ENCODE measurements around the gene HLA-C. TPM values are rescaled to one million over a fixed set of nuclear protein-coding genes. Genes with fewer than 3 reads are reported as not detected.
"Not testable (repeated sequence)": the region's sequence is repeated elsewhere in the genome, so short reads cannot be mapped to it uniquely, and the experiment has no call there.

HLA-C gene
- total RNA-seq = 64.7 and 247 TPM in 2 replicates

DNA sequence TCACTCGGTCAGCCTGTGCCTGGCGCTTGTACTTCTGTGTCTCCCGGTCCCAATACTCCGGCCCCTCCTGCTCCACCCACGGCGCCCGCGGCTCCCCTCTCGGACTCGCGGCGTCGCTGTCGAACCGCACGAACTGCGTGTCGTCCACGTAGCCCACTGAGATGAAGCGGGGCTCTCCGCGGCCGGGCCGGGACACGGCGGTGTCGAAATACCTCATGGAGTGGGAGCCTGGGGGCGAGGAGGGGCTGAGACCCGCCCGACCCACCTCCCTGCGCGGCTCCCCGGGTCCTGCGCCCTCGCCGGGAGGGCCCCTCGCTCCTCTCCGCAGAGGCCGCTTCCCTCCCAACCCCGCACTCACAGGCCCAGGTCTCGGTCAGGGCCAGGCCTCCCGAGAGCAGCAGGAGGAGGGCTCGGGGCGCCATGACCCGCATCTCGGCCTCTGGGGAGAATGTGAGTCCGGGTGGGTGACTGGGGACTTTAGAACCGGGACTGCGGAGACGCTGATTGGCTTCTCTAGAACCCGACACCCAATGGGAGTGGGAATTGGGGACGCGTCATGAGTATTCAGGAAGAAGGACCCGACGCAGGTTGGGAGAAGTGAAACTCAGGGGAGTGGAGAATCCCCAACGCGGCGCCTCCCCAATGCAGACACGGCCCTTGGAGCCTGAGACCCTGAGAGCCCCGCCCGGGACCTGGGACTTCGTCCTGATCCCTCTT, at the start of gene HLA-C:
Gene HLA-C, minus strand, starts transcription at position 452 of the 717 bp plus-strand sequence. Its CDS starts 21 bp downstream, at position 431.
- DNase-seq (ENCODE audit: low read depth in 2 of 2) = peak; percentile 96

DNA sequence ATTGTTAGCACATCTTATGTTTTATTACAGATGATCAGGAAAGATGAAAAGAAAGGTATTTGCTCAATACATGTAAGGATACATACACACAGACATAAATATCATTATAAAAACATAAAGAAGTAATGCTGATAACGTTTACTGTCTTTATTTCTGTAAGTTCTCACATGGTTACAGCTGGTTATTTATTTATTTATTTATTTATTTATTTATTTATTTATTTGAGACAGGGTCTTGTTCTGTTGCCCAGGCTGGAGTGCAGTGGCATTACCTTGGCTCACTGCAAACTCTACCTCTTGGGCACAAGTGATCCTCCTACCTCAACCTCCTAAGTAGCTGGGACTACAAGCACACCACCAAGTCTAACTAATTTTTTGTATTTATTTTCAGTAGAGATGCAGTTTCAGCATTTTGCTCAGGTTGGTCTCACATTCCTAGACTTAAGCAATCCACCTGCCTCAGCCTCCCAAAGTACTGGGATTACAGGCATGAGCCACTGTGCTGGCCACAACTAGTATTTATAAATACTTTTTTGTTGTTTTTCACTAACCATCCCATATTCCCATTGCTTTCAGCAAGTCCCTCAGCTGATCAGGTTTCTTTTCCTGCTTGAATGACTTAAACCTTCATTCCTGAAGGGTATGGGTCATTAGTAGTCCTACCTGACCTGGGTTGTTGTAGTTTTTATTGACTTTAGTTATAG, 49.3 kb upstream of the HLA-C start:
- no peak for DNase-seq (ENCODE audit: low read depth in 2 of 2)

DNA sequence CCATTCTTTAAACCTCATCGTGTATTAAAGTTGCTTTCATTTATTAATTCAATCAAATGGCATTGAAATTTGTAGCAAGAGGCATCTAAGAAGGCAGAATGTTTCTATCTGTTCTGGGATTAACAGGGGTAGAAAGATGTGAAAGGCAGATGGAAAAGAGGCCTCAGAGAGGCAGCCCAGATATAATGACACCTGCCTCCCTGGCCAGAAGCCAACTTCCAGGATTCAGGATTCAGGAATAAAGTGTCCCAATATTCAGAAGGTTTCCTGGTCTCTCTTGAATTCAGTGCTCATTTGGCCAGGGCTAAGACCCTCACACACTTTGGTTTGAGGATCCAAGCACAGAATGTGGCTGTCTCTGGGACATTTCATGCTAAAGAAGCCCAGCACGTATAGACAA, 45.1 kb upstream of the HLA-C start:
- no peak for DNase-seq (ENCODE audit: low read depth in 2 of 2)

DNA sequence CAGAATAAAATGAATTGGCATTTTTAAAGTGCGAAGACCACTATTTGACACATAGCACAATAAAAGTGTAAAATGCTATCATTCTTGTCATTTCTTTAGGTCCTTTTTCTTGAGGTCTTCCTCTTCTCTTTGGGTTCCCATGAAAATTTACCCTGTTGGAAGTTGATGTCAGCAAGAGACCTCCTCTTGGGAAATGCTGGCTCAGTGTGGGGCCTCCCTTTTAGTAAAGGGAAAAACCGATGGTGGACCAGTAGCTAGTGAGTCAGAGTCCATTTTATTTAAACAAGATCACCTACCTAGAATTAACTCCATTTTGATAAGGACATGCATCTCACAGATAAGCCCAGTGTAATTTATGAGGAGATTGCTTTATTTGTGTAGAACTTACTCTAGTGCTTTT, 37.7 kb upstream of the HLA-C start:
- no peak for DNase-seq (ENCODE audit: low read depth in 2 of 2)

DNA sequence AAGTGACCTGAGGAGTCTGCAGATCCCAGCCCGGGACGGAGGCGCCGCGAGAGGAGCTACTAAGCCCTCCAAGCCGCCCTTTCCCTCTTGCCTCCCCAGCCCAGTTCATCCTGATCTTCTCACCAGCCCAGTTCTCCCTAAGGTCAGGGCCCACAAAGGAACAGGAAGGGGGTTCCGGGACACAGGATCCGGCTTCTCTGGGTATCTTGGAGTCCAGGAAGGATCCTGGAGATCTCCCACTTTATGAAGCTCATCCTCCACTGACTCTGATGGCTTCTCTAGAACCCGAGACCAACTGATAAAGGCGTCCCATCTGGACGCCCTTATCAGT, 36.9 kb upstream of the HLA-C start:
- no peak for DNase-seq (ENCODE audit: low read depth in 2 of 2)

DNA sequence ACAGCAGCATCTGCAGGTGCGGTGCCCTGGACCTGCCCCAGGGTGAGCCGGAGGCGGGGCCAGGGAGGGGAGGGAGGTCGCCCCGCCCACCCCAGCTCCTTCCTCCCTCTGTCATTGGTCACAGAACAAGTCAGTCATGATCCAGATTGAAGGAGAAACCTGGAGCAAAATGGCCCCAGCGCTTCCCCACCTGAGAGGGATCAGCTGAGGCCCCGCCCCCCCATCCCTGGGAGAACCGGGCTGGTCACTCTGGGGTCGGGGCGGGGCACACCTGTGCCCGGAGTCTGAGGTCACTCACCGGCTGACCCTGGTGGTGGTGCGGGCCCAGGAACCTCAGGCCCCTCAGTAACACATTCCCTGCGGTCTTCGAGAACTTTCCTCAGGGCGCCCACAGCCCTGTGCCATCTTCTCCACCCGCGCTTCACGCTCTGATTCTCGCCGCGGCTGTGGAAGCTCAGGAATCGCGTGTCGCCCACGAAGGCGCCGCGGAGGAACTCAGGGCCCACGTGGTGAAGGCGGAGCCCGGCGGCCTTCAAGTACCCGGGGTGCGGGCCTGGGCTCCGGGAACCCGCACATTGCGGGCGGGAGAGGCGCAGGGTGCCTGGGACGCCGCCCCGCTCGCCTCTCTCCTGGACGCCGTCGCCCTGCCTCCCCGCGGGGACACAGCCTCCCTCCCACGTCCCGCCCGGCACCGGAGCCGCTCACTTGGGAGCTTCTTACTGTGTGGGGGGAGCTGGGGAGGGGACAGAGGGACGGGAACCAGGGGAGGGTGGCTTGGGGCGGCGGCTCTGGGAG, 36.4 kb upstream of the HLA-C start:
- no peak for DNase-seq (ENCODE audit: low read depth in 2 of 2)

DNA sequence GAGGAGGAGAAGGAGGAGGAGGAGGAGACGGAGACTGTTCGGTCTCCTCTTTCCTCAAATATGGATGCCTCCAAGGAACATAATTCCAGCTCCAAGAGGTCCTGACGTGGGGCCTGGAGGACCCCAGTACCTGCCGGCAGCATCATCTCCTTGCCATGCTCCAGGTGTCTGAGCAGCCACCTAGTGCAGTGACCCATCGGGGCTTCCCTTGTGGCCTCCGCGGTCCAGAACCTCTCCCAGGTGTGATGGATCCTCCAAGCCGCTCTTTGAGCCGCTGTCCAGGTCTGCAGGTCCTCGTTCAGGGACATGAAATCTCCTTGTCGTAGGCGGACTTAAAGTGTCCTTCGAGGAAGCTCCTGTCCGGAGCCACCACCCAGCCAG, 35.8 kb upstream of the HLA-C start:
- DNase-seq (ENCODE audit: low read depth in 2 of 2) = no peak

DNA sequence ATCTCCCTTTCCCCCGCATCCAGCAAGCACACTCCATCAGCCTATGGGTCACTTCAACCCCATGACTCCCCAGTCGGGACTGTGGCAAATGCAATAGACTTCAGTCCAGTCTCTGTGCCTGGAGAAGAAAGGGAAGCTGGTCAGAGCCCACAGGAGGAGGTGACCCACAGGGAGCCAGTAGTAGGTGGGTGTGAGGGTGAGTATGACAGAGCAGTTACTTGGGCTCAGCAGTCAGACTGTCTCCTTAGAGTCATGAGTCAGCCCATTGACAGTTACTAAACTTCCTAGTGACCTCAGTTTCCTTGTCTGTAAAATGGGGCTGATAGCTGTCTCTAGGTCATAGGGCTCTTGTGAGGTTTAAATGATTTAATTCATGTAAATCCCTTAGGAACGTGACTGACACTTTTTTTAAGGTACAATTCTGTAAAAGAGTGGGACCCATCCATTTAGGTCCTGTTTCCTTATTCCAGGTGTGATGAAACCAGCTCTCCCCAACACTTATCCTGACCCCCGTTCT, 33.9 kb upstream of the HLA-C start:
- no peak for DNase-seq (ENCODE audit: low read depth in 2 of 2)

DNA sequence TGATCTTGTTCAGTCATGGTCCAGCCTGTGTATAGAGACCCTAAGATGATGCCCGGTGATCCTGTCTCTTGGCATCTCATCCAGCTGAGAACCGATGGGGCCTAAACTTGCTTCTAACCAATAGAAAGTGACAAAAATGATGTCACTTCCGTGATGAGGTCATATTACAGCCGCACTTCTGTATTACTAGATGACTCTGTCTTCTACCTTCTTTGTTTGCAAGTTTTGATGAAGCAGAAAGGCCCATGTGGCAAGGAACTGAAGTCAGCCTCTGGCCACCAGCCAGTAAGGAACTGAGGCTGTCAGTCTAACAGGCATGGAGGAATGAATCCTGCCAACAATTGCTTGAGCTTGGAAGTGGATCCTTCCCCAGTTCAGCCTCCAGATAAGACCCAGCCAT, 32.8 kb upstream of the HLA-C start:
- peak in 1 of 2 donors; percentile 55 for DNase-seq (ENCODE audit: low read depth in 2 of 2)

DNA sequence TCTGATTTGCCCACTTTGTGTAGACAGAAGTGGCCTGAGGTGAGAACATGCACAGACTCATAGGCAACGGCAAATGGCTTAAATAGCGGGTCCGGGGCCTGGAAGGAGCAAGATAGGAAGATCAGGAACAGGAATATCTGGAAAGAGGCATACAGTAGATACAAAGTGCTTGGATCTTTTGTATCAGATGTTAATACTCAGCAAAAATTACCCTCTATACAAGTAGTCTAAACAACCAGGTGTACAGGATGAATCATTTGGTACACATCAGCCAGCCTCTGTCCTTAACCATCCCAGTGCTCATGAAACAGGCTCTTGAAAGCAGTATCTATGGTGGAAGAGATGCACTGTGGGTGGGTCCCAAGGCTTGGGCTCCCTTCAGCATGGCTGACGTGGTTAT, 28.9 kb upstream of the HLA-C start:
- no peak for DNase-seq (ENCODE audit: low read depth in 2 of 2)

DNA sequence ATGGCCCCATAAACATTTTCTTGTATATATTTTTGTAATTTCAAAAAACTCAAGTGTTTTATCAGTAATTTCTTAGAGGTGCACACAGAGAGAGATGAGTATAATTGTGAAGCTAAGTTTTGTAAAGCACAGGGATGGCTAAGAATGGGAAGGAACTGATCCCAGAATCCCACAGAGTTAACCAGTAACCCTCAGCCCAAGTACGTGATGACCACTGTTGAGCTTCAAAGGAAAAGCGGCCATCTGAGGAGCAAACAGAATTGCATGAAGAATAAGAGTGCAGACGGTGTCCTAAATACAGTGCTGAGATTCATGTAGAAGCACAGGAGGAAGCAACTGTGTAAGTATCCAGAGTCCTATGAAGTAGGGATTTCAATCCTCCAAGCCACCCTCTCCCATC, 28.1 kb upstream of the HLA-C start:
- DNase-seq (ENCODE audit: low read depth in 2 of 2) = no peak

DNA sequence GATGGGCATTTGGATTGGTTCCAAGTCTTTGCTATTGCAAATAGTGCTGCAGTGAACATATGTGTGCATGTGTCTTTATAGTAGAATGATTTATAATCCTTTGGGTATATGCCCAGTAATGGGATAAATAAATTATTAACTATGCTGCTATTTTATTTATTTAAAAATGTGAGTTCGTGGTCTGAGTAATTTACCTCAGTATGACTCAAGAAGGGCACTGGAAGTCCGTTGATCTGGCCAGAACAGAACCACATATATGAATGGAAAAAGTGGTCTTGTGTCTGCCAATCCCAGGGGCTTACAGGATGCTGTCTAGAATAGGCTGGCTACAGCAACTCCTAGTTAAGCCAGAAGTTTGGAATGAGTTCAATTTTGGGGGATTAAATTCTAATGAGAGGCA, 27.6 kb upstream of the HLA-C start:
- DNase-seq (ENCODE audit: low read depth in 2 of 2) = no peak

DNA sequence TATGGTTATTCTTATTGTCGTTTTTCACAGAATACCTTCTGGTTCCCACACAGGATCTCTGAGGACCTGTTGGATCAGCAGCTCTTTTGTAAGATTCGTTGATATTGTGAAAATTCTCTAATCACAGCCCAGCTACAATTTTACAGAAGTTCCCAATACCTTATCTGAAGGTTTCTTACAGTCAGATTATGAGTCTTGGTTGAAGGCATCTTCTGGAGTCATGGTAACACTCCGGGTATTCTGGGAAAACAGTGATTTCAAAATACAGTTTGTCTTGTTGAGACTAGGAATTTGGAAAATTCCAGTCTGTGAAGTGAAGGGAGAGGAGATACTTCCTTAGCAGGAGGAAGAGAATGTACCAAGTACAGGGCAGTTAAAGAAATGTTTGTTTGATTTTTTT, 22.2 kb upstream of the HLA-C start:
- no peak for DNase-seq (ENCODE audit: low read depth in 2 of 2)

DNA sequence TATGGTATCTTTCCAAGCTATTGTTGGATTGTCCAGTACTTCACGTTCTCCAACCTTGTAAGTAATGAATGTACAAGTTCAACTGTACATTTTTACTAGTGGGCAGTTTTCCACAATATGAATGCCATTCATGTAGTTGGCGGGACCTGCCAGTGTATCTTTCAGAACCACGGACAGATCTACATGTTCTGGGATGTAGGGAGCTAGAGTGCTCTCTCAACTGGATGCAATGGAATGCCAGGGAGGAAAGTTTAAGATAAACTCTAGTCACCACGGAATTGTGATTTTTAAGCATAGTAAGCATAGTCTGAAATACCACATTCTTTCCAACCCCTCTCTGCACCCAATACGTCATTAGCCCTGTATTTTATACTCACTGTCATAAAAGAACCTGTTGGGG, 21.5 kb upstream of the HLA-C start:
- DNase-seq (ENCODE audit: low read depth in 2 of 2) = peak; percentile 61 to 62

DNA sequence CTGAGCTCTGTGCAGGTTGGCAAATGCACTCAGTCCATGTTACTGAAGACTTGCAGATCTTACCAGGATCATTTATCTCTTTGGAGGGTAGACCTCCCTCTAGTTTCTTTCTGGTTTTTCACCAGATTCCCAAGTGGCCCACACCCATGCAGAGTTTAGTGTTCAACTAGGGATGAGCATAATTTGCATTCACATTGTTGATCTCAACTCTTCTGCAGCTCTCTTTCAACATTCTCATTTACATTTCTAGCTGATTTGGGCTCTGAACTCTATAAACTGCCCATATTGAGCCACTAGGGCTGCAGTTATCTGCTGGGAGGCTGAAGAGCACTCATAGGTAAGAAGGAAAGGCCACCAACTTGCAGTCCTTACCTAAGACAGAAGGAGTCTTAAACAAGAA, 17.9 kb upstream of the HLA-C start:
- no peak for DNase-seq (ENCODE audit: low read depth in 2 of 2)

DNA sequence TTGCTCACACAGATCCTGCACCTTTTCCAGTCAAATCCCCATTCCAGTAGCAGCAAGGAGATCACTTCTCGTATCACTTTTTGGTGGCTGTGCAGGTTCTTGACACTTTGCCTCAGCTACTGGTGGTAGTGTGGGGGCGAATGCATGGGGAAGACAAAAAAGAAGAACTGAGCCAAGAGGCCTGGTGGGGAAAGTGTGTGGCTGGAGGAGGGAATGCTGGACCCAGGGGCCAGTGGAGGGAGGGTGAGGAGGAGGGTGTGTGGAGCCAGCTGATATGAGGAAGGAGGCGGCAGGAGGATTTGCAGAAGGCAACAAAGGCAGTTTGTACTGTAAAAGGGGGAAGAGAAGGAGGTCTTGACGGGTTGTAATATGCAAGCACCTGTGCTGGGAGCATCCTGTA, 15.7 kb upstream of the HLA-C start:
- DNase-seq (ENCODE audit: low read depth in 2 of 2) = no peak

DNA sequence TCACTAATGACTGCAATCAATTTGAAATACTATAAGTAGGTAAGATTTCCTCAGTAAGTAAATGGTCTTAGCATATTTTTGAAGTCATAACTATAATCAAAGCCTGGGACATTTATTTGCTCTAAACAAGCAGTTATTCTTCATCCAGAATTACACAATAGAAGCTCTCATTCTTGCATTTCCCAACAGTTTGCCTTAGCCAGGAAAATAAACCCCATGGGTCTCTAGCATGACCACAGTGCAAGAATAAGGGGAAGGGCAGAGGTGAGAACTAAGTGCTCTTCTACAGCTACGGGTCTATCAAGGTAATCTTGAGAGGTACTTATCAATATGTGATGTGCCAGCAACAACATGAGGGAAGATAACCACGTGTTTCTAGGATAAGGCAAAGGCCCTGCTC, 14.1 kb upstream of the HLA-C start:
- DNase-seq (ENCODE audit: low read depth in 2 of 2) = no peak

DNA sequence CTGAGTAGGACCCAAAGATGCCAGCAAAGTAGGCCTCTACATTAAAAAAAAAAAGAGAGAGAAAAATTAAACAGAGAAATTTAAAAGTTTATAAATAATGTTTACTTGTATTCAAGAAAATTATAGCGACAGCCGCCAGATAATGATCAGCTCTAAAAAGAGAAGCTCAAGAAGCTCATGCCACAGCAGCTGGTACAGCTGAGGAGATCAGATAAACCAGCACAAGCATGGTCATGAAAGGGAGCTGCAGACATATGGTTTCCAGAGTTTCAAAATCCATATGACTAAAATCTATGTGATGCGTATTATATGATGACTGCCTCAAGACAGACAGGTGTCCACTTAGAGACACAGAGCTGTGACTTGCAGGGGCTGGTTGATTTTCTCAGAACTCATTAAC, 13.6 kb upstream of the HLA-C start:
- DNase-seq (ENCODE audit: low read depth in 2 of 2) = no peak

DNA sequence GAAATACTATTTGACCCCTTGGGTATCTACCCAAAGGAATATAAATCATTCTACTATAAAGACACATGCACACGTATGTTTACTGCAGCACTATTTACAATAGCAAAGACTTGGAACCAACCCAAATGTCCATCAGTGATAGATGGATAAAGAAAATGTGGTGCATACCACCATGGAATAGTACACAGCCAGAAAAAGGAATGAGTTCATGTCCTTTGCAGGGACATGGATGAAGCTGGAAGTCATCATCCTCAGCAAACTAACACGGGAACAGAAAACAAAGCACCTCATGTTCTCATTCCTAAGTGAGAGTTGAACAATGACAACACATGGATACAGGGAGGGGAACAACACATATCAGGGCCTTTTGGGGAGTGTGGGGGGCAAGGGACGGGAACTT, 7.8 kb upstream of the HLA-C start:
- DNase-seq (ENCODE audit: low read depth in 2 of 2) = not testable (repeated sequence)

DNA sequence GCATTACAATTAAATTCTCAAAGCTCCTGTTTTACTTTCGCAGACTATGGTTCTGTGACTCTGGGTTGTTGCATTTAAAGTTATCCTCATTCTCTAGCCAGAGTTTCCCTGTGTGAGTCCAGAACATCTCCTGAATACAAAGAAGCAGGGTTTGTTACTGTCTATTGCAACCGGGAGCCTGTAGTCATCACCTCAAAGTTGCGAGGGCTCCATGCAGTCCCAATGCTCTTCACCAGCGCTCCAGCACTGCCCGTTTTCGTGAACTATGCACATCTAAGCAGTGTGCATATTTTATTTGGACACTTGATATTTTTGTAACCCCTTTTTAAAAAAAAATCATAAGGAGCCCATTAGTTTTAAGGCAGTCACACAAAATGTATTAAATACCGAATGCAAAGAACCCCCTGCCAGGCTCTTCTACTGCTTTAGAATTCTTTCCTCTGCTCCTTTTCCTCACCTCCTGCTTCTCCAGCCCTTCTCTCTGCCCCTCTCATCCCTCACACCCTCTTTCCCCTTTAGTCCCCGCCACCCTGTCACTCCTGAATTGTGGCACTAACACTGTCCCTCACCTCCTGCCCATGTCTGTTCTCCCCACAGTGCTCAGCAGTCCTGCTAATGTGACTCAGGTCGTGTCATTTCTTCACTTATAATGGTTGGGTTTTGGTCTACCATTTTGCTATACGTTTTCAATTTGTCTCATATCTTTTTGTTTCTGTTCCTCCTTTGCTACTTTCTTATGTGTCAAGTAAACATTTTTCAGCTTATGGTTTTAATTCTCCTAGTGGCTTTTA, 1.1 kb upstream of the HLA-C start:
- DNase-seq (ENCODE audit: low read depth in 2 of 2) = peak in 1 of 2 donors; percentile 4

DNA sequence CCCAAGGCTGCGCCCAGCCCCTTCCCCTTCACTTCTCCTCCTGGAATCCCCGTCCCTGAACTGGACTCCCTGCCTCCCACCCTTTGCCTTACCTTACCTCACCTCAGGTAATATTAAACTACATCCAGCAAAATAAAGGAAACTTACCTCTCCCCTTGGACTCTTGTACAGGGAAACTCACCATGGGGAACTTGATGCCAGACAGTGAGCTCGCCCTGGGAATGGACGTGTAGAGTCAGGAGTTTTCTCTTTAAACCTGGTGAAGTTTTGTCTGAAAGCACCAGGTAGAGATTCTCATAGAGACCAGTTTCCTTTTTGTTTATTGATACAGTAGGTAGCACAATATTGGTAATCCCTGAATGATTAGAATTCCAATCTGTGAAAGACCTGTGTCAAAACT, 544 bp upstream of the HLA-C start:
- DNase-seq (ENCODE audit: low read depth in 2 of 2) = peak; percentile 13 to 30

All from lung microvascular endothelial cell (primary cell).